Stromal cell of bone marrow (primary cell): ENCODE measurements around the gene KATNAL2.

Source experiments
- DNase-seq: peaks from one replicate; pipeline ENCODE4 v3.0.0-alpha.2; 2012; ENCODE audit warnings: low read depth

KATNAL2 gene

GRCh38 chr18:47113796-47114540, 196.6 kb downstream of the KATNAL2 start:
- peak; percentile 18 for DNase-seq

- DNase-seq = no peak
These were observed 197.8 kb downstream of the KATNAL2 start for GRCh38 chr18:47115205-47115604.

- peak; percentile 69 for DNase-seq
These were observed 201.6 kb downstream of the KATNAL2 start for GRCh38 chr18:47118981-47119380.

GRCh38 chr18:47120428-47120827, 203.0 kb downstream of the KATNAL2 start:
- no peak for DNase-seq

- DNase-seq = no peak
These were observed 203.7 kb downstream of the KATNAL2 start for GRCh38 chr18:47121146-47121545.

- DNase-seq = no peak
These were observed 223.9 kb downstream of the KATNAL2 start for GRCh38 chr18:47141289-47141688.

- no peak for DNase-seq
These were observed 225.8 kb downstream of the KATNAL2 start for GRCh38 chr18:47143153-47143552.

- DNase-seq = no peak
These were observed 226.6 kb downstream of the KATNAL2 start for GRCh38 chr18:47143899-47144485.

GRCh38 chr18:47146206-47146605, 228.8 kb downstream of the KATNAL2 start:
- no peak for DNase-seq

- DNase-seq = no peak
These were observed 232.1 kb downstream of the KATNAL2 start for GRCh38 chr18:47149457-47150028.

- DNase-seq = peak; percentile 62
These were observed 232.8 kb downstream of the KATNAL2 start, which contains the start of gene HDHD2 for GRCh38 chr18:47150029-47150823. HDHD2 (minus strand) TSS chr18:47150500; CDS start chr18:47136439, 14,061 bp downstream.

GRCh38 chr18:47150824-47151366, 233.5 kb downstream of the KATNAL2 start:
- DNase-seq = no peak

GRCh38 chr18:47151439-47151838, 234.0 kb downstream of the KATNAL2 start:
- DNase-seq = no peak
